ENCODE data around the gene ST7. TPM values are rescaled to one million over a fixed set of nuclear protein-coding genes. Genes with fewer than 3 reads are reported as not detected.

The ST7 gene
- total and polyA plus RNA-seq, 2 of the 13 experiments (the other 11 are each of a cell fraction or from before 2014, with no cell fraction given), result 17.3 to 23.5 TPM

DNA sequence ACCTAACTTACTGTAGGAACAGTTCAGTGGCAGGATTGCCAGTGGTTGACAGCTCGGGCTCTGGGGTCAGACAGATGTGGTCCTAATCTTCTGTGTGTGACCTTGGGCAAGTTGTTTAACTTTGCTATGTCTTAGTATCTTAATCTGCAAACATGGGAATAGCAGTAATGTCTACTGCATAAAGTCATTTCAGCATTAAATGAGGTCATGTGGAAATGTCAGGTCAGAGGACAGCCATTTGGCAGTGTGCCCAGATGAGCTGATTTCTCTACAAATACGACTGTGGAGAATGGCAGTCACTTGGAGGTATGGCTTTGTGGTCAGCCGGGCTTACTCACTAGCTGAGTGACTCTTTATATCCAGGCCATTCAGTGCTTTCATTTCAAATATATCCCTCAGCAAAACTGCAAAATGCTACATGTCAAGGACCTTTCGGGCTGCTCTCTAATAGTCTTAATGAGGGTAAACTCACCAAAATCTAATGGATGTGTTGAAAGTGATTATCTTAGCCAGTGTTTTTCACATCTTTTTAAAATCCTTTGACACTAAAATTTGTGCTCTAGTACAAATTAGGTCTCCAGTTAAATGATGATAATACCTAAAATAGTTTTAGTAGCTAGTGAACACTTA lies 171.4 kb downstream of the ST7 start (continued):
- TF ChIP-seq, protein P1, sequence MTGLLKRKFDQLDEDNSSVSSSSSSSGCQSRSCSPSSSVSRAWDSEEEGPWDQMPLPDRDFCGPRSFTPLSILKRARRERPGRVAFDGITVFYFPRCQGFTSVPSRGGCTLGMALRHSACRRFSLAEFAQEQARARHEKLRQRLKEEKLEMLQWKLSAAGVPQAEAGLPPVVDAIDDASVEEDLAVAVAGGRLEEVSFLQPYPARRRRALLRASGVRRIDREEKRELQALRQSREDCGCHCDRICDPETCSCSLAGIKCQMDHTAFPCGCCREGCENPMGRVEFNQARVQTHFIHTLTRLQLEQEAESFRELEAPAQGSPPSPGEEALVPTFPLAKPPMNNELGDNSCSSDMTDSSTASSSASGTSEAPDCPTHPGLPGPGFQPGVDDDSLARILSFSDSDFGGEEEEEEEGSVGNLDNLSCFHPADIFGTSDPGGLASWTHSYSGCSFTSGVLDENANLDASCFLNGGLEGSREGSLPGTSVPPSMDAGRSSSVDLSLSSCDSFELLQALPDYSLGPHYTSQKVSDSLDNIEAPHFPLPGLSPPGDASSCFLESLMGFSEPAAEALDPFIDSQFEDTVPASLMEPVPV (CRISPR knock-in tag; IDR thresholded peaks at IDR 0.05), result no peak
- TF ChIP-seq, protein P2, sequence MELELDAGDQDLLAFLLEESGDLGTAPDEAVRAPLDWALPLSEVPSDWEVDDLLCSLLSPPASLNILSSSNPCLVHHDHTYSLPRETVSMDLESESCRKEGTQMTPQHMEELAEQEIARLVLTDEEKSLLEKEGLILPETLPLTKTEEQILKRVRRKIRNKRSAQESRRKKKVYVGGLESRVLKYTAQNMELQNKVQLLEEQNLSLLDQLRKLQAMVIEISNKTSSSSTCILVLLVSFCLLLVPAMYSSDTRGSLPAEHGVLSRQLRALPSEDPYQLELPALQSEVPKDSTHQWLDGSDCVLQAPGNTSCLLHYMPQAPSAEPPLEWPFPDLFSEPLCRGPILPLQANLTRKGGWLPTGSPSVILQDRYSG (CRISPR knock-in tag; IDR thresholded peaks at IDR 0.05), result no peak
- TF ChIP-seq, protein P3, sequence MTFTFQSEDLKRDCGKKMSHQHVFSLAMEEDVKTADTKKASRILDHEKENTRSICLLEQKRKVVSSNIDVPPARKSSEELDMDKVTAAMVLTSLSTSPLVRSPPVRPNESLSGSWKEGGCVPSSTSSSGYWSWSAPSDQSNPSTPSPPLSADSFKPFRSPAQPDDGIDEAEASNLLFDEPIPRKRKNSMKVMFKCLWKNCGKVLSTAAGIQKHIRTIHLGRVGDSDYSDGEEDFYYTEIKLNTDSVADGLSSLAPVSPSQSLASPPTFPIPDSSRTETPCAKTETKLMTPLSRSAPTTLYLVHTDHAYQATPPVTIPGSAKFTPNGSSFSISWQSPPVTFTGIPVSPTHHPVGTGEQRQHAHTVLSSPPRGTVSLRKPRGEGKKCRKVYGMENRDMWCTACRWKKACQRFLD (CRISPR knock-in tag; IDR thresholded peaks at IDR 0.05; ENCODE audit: borderline replicate concordance), result no peak
- TF ChIP-seq IKZF4 (CRISPR knock-in tag; IDR thresholded peaks at IDR 0.05; ENCODE audit: borderline replicate concordance, low read depth, not compliant biosample characterization) (no peak), ZFAT (CRISPR knock-in tag; conservative IDR thresholded peaks at IDR 0.05) (no peak), NFATC3 (CRISPR knock-in tag; IDR thresholded peaks at IDR 0.05) (no peak), HNRNPUL1 (IDR thresholded peaks at IDR 0.05; ENCODE audit: low read depth, low read length) (no peak), BCL6 (CRISPR knock-in tag; IDR thresholded peaks at IDR 0.05) (peak; percentile 50), KDM2A (CRISPR knock-in tag; IDR thresholded peaks at IDR 0.05; ENCODE audit: borderline replicate concordance, low read depth) (no peak), NR2F1 (CRISPR knock-in tag; IDR thresholded peaks at IDR 0.05) (peak; percentile 75 to 77), GATAD1 (CRISPR knock-in tag; IDR thresholded peaks at IDR 0.05) (no peak), MTA3 (CRISPR knock-in tag; IDR thresholded peaks at IDR 0.05) (no peak)
- TF ChIP-seq, protein P4, sequence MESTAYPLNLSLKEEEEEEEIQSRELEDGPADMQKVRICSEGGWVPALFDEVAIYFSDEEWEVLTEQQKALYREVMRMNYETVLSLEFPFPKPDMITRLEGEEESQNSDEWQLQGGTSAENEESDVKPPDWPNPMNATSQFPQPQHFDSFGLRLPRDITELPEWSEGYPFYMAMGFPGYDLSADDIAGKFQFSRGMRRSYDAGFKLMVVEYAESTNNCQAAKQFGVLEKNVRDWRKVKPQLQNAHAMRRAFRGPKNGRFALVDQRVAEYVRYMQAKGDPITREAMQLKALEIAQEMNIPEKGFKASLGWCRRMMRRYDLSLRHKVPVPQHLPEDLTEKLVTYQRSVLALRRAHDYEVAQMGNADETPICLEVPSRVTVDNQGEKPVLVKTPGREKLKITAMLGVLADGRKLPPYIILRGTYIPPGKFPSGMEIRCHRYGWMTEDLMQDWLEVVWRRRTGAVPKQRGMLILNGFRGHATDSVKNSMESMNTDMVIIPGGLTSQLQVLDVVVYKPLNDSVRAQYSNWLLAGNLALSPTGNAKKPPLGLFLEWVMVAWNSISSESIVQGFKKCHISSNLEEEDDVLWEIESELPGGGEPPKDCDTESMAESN (CRISPR knock-in tag; conservative IDR thresholded peaks at IDR 0.05), result no peak
